Neural cell (in vitro differentiated cells): Measurements from ENCODE around the gene NF1.

Experiments
- EP300 ChIP-seq: fragments of 450-650 bp; conservative IDR thresholded peaks from 2 replicates; pipeline ENCODE4 v1.6.1; 2014; ENCODE audit warnings: antibody characterized with exemption, mild to moderate bottlenecking, moderate library complexity; ENCODE audit not compliant: poor library complexity, severe bottlenecking
- EZH2 ChIP-seq: fragments of 200-600, 300-800 bp; shearing (Covaris generic), sonication (generic); IDR thresholded peaks from 2 replicates; pipeline ENCODE4 v1.6.1; 2014; ENCODE audit warnings: antibody characterized with exemption, low read length, borderline replicate concordance, mild to moderate bottlenecking; ENCODE audit not compliant: insufficient read depth, poor library complexity, severe bottlenecking
- POLR2AphosphoS5 ChIP-seq: IDR thresholded peaks from 2 replicates; pipeline ENCODE4 v1.6.1; 2012
- RAD21 ChIP-seq: fragments of 450-650 bp; conservative IDR thresholded peaks from 2 replicates; pipeline ENCODE4 v1.6.1; 2014; ENCODE audit warnings: antibody characterized with exemption, mild to moderate bottlenecking, moderate library complexity
- TF ChIP-seq, protein P1 (sequence below): fragments of 450-650 bp; IDR thresholded peaks from 2 replicates; pipeline ENCODE4 v1.5.1; 2014; ENCODE audit warnings: antibody characterized with exemption, mild to moderate bottlenecking, moderate library complexity; ENCODE audit not compliant: poor library complexity, severe bottlenecking

GRCh38 chr17:31226373-31226772, 131.6 kb downstream of the NF1 start:
- TF ChIP-seq EP300 (no peak), EZH2 (no peak), POLR2AphosphoS5 (no peak), RAD21 (no peak)
- TF ChIP-seq, protein P1, sequence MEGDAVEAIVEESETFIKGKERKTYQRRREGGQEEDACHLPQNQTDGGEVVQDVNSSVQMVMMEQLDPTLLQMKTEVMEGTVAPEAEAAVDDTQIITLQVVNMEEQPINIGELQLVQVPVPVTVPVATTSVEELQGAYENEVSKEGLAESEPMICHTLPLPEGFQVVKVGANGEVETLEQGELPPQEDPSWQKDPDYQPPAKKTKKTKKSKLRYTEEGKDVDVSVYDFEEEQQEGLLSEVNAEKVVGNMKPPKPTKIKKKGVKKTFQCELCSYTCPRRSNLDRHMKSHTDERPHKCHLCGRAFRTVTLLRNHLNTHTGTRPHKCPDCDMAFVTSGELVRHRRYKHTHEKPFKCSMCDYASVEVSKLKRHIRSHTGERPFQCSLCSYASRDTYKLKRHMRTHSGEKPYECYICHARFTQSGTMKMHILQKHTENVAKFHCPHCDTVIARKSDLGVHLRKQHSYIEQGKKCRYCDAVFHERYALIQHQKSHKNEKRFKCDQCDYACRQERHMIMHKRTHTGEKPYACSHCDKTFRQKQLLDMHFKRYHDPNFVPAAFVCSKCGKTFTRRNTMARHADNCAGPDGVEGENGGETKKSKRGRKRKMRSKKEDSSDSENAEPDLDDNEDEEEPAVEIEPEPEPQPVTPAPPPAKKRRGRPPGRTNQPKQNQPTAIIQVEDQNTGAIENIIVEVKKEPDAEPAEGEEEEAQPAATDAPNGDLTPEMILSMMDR, result no peak
